Measurements from ENCODE around the gene PLCZ1. TPM values are rescaled to one million over a fixed set of nuclear protein-coding genes. Genes with fewer than 3 reads are reported as not detected.

The PLCZ1 gene
- polyA plus RNA-seq, 3 donors = not detected

GRCh38 chr12:18640321-18640955, 97.4 kb downstream of the PLCZ1 start:
- no peak overlapping the region for H3K4me2 ChIP-seq (replicated peaks; ENCODE audit: extremely low read depth, low read length, poor library complexity, severe bottlenecking)
- H3K9me3 ChIP-seq (replicated peaks in 1 of 2; ENCODE audit: control insufficient read depth in 1 of 2, insufficient read depth in 1 of 2, low read length in 2 of 2) = peaks cover 4 to 5% of the 10 kb centered on the region in 2 donors
- H2AFZ ChIP-seq (ENCODE audit: insufficient read depth, low read depth, low read length, poor library complexity, severe bottlenecking) = no peak overlapping the region
- peaks cover 0 to 1% (median 0%) of the 10 kb centered on the region in 3 donors for H3K27me3 Mint-ChIP-seq (ENCODE audit: low read depth in 3 of 3)
- WGBS (ENCODE audit: insufficient coverage) = 100% methylated on average over 1 of the region's 4 CpGs
- intact Hi-C loops (cut with micrococcal nuclease) = no loop called here
- H3K4me1 Mint-ChIP-seq = no peaks in the 10 kb centered on the region
- H3K9ac ChIP-seq (ENCODE audit: insufficient read depth, low read length, poor library complexity, severe bottlenecking) = no peak overlapping the region
- H3K36me3 Mint-ChIP-seq = no peaks in the 10 kb centered on the region
- H3K27ac Mint-ChIP-seq = no peak overlapping the region
- H3K27me3 ChIP-seq (ENCODE audit: control insufficient read depth in 2 of 2, insufficient read depth in 2 of 2, low read length in 2 of 2) = no peaks in the 10 kb centered on the region
- H3K79me2 ChIP-seq (ENCODE audit: insufficient read depth, low read length) = no peaks in the 10 kb centered on the region
- H3K36me3 ChIP-seq (replicated peaks in 1 of 2; ENCODE audit: control insufficient read depth in 1 of 2, insufficient read depth in 2 of 2, low read length in 2 of 2) = no peaks in the 10 kb centered on the region
- no peaks in the 10 kb centered on the region for H4K20me1 ChIP-seq (ENCODE audit: insufficient read depth, low read length)
- no peak for DNase-seq
- H3K4me3 Mint-ChIP-seq = no peak overlapping the region
- H3K4me1 ChIP-seq (ENCODE audit: control insufficient read depth in 1 of 2, insufficient read depth in 2 of 2, low read length in 2 of 2) = no peaks in the 10 kb centered on the region
- H3K9me3 Mint-ChIP-seq = peaks cover 2 to 12% (median 5%) of the 10 kb centered on the region in 7 donors
- TF ChIP-seq CTCF (IDR thresholded peaks at IDR 0.05) = no peak
- H3K4me3 ChIP-seq (replicated peaks in 1 of 3; ENCODE audit: low read depth in 2 of 3, low read length in 3 of 3) = no peak overlapping the region
- no peak overlapping the region for H3K27ac ChIP-seq (ENCODE audit: low read depth in 1 of 2, low read length in 2 of 2)

GRCh38 chr12:18634382-18634781, 103.4 kb downstream of the PLCZ1 start:
- Histone ChIP-seq H3K27me3 (ENCODE audit: control insufficient read depth in 2 of 2, insufficient read depth in 2 of 2, low read length in 2 of 2) (no peaks in the 10 kb centered on the region), H3K79me2 (ENCODE audit: insufficient read depth, low read length) (no peaks in the 10 kb centered on the region), H3K4me1 (ENCODE audit: control insufficient read depth in 1 of 2, insufficient read depth in 2 of 2, low read length in 2 of 2) (no peaks in the 10 kb centered on the region), H4K20me1 (ENCODE audit: insufficient read depth, low read length) (no peaks in the 10 kb centered on the region), H3K36me3 (replicated peaks in 1 of 2; ENCODE audit: control insufficient read depth in 1 of 2, insufficient read depth in 2 of 2, low read length in 2 of 2) (no peaks in the 10 kb centered on the region), H3K9me3 (replicated peaks in 1 of 2; ENCODE audit: control insufficient read depth in 1 of 2, insufficient read depth in 1 of 2, low read length in 2 of 2) (peaks cover 4 to 12% of the 10 kb centered on the region in 2 donors), H2AFZ (ENCODE audit: insufficient read depth, low read depth, low read length, poor library complexity, severe bottlenecking) (no peak overlapping the region), H3K4me2 (replicated peaks; ENCODE audit: extremely low read depth, low read length, poor library complexity, severe bottlenecking) (no peak overlapping the region), H3K27ac (ENCODE audit: low read depth in 1 of 2, low read length in 2 of 2) (no peak overlapping the region), H3K9ac (ENCODE audit: insufficient read depth, low read length, poor library complexity, severe bottlenecking) (no peak overlapping the region), H3K4me3 (replicated peaks in 1 of 3; ENCODE audit: low read depth in 2 of 3, low read length in 3 of 3) (no peak overlapping the region)
- no peaks in the 10 kb centered on the region for H3K4me1 Mint-ChIP-seq
- H3K27ac Mint-ChIP-seq = no peak overlapping the region
- no peak overlapping the region for H3K4me3 Mint-ChIP-seq
- DNase-seq = no peak
- H3K9me3 Mint-ChIP-seq = peaks cover 0 to 18% (median 5%) of the 10 kb centered on the region in 7 donors
- intact Hi-C loops (cut with micrococcal nuclease) = no loop called here
- no peak for TF ChIP-seq CTCF (IDR thresholded peaks at IDR 0.05)
- no peaks in the 10 kb centered on the region for H3K36me3 Mint-ChIP-seq
- H3K27me3 Mint-ChIP-seq (ENCODE audit: low read depth in 3 of 3) = no peaks in the 10 kb centered on the region
- 89% methylated on average over 4 of the region's 4 CpGs for WGBS (ENCODE audit: insufficient coverage)

Other genes starting within 250 kb of the PLCZ1 start
- gene CAPZA3, start 107 bp upstream of the PLCZ1 start, polyA plus RNA-seq = not detected

Data from CD14-positive monocyte (primary cell).